Muscle of arm (tissue), 14 donors: ENCODE data around the gene TYW3. TPM values are rescaled to one million over a fixed set of nuclear protein-coding genes. Genes with fewer than 3 reads are reported as not detected.

Experiments used
- DNase-seq: peaks from one replicate; pipeline ENCODE4 v3.0.0-alpha.2; 2013
- long read RNA-seq, 11 donors: transcript quantifications; one replicate each; lab custom pipeline, GENCODE V29; 2026
- polyA plus RNA-seq, 12 donors: library from polyadenylated mRNA; unstranded; fragments of 120-200 nt; gene quantifications; one replicate each; pipeline ENCODE4 v1.2.1, GENCODE V29; 2013; ENCODE audit not compliant: insufficient read length in 12 of 12

Gene TYW3
- 10 to 100 TPM in 11 of 12 donors, not detected in 1; 14.3 to 41.0 (median 20.7) TPM for polyA plus RNA-seq
- long read RNA-seq, donor 1, partial matches to known transcripts, result 6 of 10 reads
- long read RNA-seq, donor 1, other reads (novel, unspliced or antisense), result 0 of 10 reads
- long read RNA-seq, donor 2, partial matches to known transcripts, result 0 of 3 reads
- long read RNA-seq, donor 2, other reads (novel, unspliced or antisense), result 0 of 3 reads
- long read RNA-seq, donor 3, transcript TYW3-201 (6 exons, 3,430 nt), result major isoform, 5 of 5 reads
- long read RNA-seq, donor 3, partial matches to known transcripts, result 0 of 5 reads
- long read RNA-seq, donor 3, other reads (novel, unspliced or antisense), result 0 of 5 reads
- long read RNA-seq, donor 4, partial matches to known transcripts, result 0 of 2 reads
- long read RNA-seq, donor 4, other reads (novel, unspliced or antisense), result 0 of 2 reads
- long read RNA-seq, donor 5, transcript TYW3-201 (6 exons, 3,430 nt), result major isoform, 6 of 7 reads
- long read RNA-seq, donor 5, partial matches to known transcripts, result 0 of 7 reads
- long read RNA-seq, donor 5, other reads (novel, unspliced or antisense), result 0 of 7 reads
- long read RNA-seq, donor 6, partial matches to known transcripts, result 0 of 4 reads
- long read RNA-seq, donor 6, other reads (novel, unspliced or antisense), result 0 of 4 reads
- long read RNA-seq, donor 7, partial matches to known transcripts, result 0 of 2 reads
- long read RNA-seq, donor 7, other reads (novel, unspliced or antisense), result 0 of 2 reads
- long read RNA-seq, donor 8, transcript TYW3-201 (6 exons, 3,430 nt), result major isoform, 9 of 10 reads
- long read RNA-seq, donor 8, partial matches to known transcripts, result 0 of 10 reads
- long read RNA-seq, donor 8, other reads (novel, unspliced or antisense), result 0 of 10 reads
- long read RNA-seq, donor 9, transcript TYW3-201 (6 exons, 3,430 nt), result major isoform, 10 of 11 reads
- long read RNA-seq, donor 9, partial matches to known transcripts, result 0 of 11 reads
- long read RNA-seq, donor 9, other reads (novel, unspliced or antisense), result 0 of 11 reads
- long read RNA-seq, donor 10, partial matches to known transcripts, result 0 of 2 reads
- long read RNA-seq, donor 10, other reads (novel, unspliced or antisense), result 0 of 2 reads
- long read RNA-seq, donor 11, transcript TYW3-201 (6 exons, 3,430 nt), result major isoform, 9 of 9 reads
- long read RNA-seq, donor 11, partial matches to known transcripts, result 0 of 9 reads
- long read RNA-seq, donor 11, other reads (novel, unspliced or antisense), result 0 of 9 reads

DNA sequence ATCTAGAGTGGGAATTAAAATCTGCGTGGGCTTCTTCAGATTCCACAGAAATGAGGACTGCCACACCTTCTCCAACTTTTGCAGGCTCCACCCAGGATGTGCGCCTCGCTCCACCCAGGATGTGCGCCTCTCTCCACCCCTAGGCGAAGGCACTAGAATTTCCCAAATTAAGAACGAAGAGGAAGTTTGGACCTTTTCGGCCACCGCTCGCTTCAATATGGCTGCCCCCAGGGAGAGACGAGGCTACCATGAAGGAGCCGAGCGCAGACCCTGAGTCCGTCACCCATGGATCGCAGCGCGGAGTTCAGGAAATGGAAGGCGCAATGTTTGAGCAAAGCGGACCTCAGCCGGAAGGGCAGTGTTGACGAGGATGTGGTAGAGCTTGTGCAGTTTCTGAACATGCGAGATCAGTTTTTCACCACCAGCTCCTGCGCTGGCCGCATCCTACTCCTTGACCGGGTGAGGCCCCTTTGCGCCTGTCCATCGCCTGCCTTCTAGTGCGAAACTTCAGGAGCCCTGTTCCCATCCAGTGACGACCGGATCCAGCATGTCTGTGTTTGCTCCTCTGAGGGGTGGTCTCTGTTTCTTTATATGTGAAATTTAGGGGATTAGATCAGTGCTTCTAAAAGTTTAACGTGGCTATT, at the start of gene TYW3, which contains the start of gene CRYZ:
Gene TYW3 (plus strand): TSS at position 193 of the 644 bp plus-strand sequence. CDS start 93 bp downstream, at position 286.
Gene CRYZ (minus strand): TSS at position 91 of the 644 bp plus-strand sequence. CDS start 8,229 bp downstream, outside the sequence.
- DNase-seq, result peak; percentile 96

DNA sequence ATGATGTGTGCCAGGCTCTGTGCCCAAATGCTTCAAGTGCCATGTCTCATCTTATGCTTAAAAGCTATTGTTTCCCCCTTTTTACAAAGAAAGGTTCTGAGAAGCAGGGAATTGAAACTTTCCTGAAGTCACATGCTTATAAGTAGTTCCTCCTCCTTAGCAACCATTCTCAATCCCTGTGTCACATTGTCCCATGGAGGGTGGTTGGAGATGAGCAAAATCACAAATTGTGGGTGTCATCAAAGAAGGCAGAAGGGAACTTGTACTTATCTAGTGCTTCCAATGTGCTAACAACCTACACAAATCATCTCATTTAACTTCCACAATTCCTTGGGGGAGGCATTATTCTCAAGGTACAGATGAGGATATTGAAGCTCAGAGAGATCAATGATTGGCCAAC, 49.3 kb upstream of the TYW3 start:
- no peak for DNase-seq

DNA sequence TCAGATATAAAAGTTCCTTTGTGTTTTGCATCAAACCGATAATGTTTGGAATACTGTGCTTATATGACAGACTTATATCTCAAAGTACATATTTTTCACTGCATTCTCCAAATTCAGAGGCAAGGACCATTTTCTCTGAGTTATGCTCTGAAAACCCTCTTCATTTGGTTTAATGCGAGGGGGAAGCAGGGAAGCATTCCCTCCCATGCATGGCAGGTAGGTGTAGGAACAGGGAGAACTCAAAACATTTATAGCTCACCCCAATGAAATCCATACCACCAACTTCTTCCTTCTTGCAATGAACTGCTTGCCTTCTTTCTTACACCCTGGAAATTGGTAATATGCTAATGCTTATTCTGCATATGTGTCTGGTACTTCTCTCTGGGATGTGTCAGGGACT, 48.7 kb upstream of the TYW3 start:
- DNase-seq, result no peak

DNA sequence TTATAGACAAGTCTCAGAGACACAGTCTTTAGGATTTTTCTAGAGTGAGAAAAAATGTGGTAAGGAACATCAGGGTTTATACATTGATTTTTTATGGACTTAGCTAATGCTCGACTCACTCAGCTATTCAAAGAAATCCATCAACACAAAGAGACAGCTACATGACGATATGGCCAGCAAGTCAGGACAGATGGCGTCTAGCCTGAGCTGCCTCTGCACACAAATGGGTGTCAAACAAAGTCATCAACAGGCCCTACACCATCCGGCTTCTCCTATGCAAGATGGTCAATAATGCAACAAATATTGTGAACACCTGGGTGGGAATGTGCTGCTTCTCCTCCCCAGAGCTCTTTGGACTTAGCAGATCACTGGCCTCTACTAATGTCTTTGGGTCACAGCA, 46.0 kb upstream of the TYW3 start:
- no peak for DNase-seq

- DNase-seq, result peak; percentile 70
Observed at GRCh38 chr1:74689621-74690363, 43.2 kb upstream of the TYW3 start.

DNA sequence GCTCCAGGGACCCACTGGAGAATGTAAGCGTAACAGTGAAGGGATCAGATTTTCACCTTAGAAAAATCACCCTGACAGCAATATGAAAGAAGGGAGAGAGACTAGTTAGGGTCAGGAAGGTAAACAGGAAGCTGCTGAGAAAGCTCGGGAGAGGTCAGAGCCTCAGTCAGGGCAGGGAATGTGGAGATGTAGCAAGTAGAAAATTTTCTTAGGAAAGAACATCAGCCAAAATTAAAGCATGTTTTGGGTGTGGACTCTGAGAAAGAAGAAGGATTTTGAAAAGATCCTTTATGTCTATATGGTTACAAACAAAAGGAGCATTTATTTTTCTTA, 42.6 kb upstream of the TYW3 start:
- no peak for DNase-seq

DNA sequence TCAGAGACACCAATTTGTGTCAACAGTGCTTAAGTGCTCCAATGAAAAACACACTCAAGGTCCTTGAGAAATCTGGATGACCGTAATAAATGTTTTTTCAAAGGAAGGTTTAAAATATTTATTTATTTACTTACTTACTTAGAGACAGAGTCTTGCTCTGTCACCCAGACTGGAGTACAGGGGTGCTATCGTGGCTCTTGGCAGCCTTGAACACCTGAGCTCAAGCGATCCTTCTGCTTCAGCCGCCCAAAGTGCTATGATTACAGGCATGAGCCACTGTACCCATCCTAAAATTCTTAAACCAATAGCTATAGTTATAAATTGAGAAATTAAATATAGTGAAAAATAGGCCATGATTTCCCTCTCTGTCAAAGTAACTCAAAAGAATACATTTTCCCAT, 42.0 kb upstream of the TYW3 start:
- DNase-seq, result no peak

DNA sequence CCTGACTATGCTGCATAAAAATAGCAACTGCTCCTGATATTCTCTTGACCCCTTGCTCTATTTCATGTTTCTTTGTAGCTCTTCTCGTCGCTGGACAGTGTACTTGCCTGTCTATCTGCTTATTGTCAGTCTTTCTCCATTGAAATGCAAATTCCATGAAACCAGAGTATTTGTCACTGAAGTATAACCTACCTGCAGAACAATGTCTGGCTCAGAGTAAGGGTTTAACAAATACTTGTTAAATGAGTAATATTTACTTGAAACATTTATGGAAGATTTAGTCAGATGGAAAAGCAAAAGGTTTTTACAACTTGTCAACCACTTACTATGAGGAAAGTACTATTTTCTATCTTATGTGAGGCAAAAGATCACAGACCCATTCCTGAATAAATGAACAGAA, 39.5 kb upstream of the TYW3 start:
- DNase-seq, result no peak

- no peak for DNase-seq
Observed at GRCh38 chr1:74697832-74698231, 35.1 kb upstream of the TYW3 start.

GRCh38 chr1:74699331-74699730, 33.6 kb upstream of the TYW3 start:
- no peak for DNase-seq

GRCh38 chr1:74703386-74704182, 29.4 kb upstream of the TYW3 start:
- DNase-seq, result no peak

GRCh38 chr1:74712881-74713280, 20.1 kb upstream of the TYW3 start:
- DNase-seq, result no peak

DNA sequence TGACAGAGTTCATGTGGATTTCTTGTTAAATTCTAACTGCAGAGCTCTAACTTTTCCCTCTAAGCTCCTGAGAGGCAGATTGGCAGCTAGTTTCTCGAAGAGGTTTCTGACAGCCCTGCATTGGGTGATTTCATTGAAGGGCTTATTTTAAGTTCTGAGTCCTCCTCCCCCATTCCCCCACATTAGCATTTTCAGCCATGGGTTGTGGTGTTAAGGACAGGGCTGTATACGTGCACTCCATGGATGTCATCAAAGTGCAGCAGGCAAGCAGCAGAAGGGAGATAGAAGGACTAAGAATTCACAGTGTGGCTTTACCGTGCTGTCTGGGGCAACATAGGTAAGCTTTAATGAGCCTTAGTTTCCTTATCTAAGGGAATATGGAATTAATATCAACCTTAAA, 19.1 kb upstream of the TYW3 start:
- no peak for DNase-seq

DNA sequence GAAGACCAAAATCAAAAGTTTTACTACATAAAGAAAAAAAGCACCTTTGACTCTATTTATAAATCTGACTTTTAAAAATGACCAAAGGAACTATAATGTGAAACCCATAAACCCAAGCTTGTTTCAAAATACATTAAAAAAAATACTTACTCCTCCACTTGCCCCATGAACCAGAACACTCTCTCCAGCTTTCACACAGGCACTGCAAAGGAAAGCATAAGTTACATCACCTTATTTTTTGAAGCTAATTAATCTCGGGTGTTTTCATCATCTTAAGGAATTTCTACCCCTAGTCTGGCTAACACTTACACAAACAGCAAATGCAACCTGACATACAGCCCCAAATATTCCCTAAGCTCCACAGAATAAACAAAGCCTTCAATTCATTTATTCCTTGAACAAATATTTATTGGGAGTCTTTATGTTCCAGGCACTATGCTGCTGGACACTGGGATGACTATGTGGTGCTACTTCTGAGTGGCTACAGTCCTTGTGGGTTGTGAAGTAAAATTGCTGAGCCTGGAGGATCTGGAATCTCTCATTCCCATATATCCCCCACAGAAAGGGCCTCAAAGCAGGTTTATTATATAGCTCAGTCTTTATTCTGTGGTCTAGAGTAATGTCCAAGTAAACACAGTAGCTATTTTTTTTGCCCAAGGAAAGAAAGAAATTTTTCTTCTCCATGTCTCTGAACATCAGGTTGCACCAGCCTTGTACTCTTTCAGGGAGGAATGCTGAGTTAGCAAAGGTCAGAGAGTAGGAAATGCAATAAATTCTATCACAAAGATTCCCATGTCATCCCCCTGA, 18.3 kb upstream of the TYW3 start:
- no peak for DNase-seq

DNA sequence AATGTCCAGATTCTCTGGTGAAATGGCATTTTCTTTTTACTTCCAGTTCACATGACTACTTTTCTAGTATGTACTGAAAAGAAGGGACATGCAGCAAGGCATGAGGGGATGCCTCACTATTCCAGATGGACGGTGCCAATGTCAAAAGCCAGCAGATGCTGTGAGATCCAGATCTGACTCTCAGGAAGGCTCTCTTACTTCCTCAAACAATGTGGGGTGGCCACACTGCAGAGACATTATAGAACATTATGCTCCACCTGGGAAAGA, 17.8 kb upstream of the TYW3 start:
- DNase-seq, result no peak

DNA sequence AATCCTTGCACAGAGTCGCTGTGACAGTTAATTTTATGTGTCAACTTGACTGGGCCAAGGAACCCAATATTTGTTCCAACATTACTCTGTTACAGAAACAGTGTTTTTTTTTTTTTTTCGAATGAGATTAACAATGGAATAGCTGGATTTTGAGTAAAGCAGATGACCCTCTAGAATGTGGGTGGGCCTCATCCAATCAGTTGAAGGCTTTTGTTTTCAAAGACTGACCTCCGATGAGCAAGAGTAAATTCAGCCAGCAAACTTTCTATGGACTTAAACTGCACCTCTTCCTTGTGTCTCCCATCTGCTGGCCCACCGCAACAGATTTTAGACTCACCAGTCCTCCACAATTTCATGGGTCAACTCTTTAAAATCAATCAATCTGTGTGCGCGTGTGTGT, 17.1 kb upstream of the TYW3 start:
- DNase-seq, result no peak

GRCh38 chr1:74716822-74717221, 16.1 kb upstream of the TYW3 start:
- no peak for DNase-seq

- DNase-seq, result no peak
Observed at GRCh38 chr1:74717626-74718025, 15.3 kb upstream of the TYW3 start.

DNA sequence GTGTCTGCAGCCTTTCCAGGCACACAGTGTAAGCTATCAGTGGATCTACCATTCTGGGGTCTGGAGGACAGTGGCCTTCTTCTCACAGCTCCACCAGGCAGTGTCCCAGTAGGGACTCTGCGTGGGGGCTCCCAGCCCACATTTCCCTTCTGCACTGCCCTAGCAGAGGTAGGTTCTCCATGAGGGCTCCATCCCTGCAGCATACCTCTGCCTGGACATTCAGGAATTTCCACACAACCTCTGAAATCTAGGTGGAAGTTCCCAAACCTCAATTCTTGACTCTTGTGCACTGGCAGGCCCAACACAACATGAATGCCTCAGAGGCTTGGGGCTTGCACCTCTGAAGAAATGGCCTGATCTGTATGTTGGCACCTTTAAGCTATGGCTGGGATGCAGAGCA, 6.9 kb upstream of the TYW3 start:
- no peak for DNase-seq
